ENCODE data around the gene GGT5. TPM values are rescaled to one million over a fixed set of nuclear protein-coding genes. Genes with fewer than 3 reads are reported as not detected.
A peak's percentile ranks its signal among the peaks of the same experiment; 100 is the strongest.

The GGT5 gene
- total RNA-seq, 1 donor from 2014 or later = 61.4 TPM

DNA sequence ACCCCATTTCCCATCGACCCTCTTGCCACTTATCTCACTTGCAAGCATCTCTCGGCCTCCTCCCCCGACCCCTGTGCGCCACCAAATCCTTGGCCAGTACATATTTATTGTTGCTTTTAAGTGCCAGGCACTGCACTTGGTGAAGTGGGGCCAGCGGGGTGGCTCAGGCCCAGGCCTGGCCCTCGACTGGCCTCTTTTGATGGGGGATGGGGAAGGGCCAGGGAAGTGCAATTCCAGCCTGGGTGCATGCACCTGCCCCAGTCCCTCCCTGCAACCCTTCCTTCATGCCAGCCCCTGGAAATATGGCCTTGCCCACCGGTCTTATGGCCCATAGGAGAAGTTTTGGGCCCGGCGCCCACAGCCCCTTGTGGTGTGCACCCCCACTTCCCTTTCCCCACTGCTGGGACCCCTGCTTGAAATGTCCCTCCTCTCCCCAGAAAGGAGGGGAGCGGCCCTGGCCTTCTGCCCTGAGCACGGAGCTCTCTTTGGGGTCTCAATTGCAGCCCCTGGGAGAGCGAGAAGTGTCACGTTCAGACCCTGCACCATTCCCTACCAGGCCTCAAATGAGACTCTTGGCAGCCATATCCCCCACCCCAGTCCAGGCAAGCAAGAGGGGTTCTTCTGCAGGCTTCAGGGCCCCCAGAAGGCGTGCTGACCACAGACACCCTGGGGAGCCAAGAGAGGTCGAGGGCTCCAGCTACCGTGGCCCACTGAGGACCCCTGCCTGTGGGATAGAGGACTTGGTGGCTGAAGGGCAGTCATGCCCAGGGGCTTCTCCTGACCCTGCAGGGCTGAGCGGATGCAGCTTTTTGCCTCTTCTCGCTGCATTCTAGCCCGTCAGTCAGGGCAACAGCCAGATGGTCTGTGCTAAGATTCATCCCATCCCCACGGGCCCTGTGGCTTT, 62.6 kb downstream of the GGT5 start:
- TF ChIP-seq, protein P1, sequence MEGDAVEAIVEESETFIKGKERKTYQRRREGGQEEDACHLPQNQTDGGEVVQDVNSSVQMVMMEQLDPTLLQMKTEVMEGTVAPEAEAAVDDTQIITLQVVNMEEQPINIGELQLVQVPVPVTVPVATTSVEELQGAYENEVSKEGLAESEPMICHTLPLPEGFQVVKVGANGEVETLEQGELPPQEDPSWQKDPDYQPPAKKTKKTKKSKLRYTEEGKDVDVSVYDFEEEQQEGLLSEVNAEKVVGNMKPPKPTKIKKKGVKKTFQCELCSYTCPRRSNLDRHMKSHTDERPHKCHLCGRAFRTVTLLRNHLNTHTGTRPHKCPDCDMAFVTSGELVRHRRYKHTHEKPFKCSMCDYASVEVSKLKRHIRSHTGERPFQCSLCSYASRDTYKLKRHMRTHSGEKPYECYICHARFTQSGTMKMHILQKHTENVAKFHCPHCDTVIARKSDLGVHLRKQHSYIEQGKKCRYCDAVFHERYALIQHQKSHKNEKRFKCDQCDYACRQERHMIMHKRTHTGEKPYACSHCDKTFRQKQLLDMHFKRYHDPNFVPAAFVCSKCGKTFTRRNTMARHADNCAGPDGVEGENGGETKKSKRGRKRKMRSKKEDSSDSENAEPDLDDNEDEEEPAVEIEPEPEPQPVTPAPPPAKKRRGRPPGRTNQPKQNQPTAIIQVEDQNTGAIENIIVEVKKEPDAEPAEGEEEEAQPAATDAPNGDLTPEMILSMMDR (IDR thresholded peaks at IDR 0.05) = no peak
- TF ChIP-seq POLR2A (IDR thresholded peaks at IDR 0.05) = no peak
- TF ChIP-seq POLR2AphosphoS5 (IDR thresholded peaks at IDR 0.05; ENCODE audit: insufficient read depth in 1 of 2, low read depth in 1 of 2) = no peak
- peaks cover 0 to 11% of the 10 kb centered on the region in 2 donors for H3K36me3 ChIP-seq
- intact Hi-C loops (cut with DNase I) = no loop called here
- H3K9me3 ChIP-seq = no peaks in the 10 kb centered on the region
- peak overlapping the region; percentile 67 for H3K27ac ChIP-seq
- no peaks in the 10 kb centered on the region for H3K27me3 ChIP-seq
- peaks cover 37% of the 10 kb centered on the region for H3K4me1 ChIP-seq
- DNase-seq (ENCODE audit: extremely low spot score in 2 of 2) = no peak
- peak overlapping the region; percentile 27 to 29 for H3K4me3 ChIP-seq

DNA sequence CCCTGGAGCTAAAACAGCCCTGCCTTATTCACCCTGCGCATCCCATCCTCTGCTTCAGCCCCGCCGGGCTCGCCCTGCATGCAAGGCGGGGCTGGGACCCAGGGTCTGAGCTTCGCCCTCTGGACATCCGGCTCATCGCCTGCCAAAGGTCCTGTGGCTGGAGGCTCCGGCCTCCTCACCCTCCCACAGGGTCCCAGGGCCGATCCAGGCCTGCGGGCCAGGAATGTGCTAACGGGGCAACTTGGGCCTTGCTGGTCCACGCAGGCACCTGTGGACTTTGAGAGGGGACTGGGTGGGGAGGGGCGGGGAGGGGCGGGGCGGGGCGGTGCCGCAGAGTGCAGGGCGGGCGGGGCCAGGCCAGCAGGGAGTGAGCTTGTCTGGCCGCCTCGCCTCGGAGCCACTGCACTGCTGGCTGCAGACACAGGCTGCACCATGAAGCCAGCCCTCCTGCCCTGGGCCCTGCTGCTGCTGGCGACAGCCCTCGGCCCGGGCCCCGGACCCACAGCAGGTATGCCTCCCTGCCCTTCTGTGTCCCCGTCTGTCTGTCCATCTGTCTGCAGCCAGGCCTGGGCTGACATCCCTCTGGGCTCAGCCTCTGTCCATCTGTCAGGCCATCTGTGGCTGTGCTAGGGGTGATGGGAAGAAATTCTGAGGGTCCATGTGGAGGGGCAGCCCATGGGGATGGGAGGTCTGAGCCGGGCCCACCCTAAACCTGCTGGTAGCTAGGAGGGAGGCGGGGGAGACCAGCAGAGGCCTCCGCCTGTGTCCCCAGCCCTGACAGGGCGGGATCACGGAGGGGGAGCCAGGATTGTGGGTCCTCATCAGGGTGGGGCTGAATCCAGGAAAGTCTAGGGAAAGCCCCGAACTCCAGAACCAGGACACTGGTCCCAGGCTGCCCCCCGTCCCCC, 63.5 kb downstream of the GGT5 start, which contains the start of gene SUSD2:
Gene SUSD2, plus strand, starts transcription at position 400 of the 908 bp plus-strand sequence. Its CDS starts 33 bp downstream, at position 433.
- Histone ChIP-seq H3K4me3 (peak within 1 kb of the TSS; percentile 27 to 29), H3K9me3 (no peaks in the 10 kb centered on the region), H3K36me3 (peaks cover 0 to 20% of the 10 kb centered on the region in 2 donors), H3K4me1 (peaks cover 37% of the 10 kb centered on the region), H3K27me3 (no peaks in the 10 kb centered on the region), H3K27ac (peak within 1 kb of the TSS; percentile 67)
- DNase-seq (ENCODE audit: extremely low spot score in 2 of 2) = no peak
- intact Hi-C loops (cut with DNase I) = no loop called here
- TF ChIP-seq, protein P1 (IDR thresholded peaks at IDR 0.05) = no peak
- no peak for TF ChIP-seq POLR2AphosphoS5 (IDR thresholded peaks at IDR 0.05; ENCODE audit: insufficient read depth in 1 of 2, low read depth in 1 of 2)
- no peak for TF ChIP-seq POLR2A (IDR thresholded peaks at IDR 0.05)

DNA sequence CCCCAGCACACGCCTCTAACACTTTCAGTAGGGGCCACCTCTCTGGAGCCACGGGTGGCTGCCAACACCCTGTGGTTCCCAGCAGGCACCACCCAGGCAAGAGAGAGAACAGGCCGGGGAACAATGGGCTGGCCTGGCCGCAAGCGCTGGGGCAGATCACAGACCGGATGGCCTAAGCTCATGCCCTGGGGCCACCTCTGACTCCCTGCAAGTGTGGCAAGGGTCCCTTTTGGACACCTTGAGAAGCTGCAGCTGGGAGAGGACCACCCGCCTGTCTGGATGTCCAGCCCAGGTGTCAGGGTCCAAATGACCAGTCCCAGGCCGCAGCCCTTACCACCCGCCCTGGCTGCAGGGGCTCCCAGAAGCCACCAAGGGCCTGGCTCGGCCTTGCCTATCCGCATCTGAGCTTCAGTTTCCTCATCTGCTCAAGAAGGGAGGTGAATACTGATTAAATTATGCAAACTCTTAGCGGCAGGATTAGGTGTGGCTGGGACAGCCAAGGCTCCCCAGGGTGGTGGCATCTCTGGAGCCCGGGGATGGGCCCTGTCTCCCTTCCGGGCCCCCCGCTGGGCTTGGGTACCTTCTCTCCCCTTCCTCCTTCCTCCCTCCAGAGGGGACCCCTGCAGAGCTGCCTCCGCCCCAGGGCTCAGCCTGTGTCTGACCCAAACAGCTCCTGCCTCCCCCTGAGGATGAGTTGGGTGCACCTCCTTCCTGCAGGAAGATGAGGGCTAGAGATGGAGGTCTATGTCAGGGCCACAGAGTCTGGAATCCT, 64.4 kb downstream of the GGT5 start:
- H3K36me3 ChIP-seq = peaks cover 0 to 25% of the 10 kb centered on the region in 2 donors
- H3K4me1 ChIP-seq = peaks cover 38% of the 10 kb centered on the region
- TF ChIP-seq POLR2AphosphoS5 (IDR thresholded peaks at IDR 0.05; ENCODE audit: insufficient read depth in 1 of 2, low read depth in 1 of 2) (no peak), POLR2A (IDR thresholded peaks at IDR 0.05) (no peak)
- TF ChIP-seq, protein P1 (IDR thresholded peaks at IDR 0.05) = no peak
- peak overlapping the region; percentile 67 for H3K27ac ChIP-seq
- H3K27me3 ChIP-seq = no peaks in the 10 kb centered on the region
- no peak overlapping the region for H3K4me3 ChIP-seq
- H3K9me3 ChIP-seq = no peaks in the 10 kb centered on the region
- intact Hi-C loops (cut with DNase I) = no loop called here
- no peak for DNase-seq (ENCODE audit: extremely low spot score in 2 of 2)

DNA sequence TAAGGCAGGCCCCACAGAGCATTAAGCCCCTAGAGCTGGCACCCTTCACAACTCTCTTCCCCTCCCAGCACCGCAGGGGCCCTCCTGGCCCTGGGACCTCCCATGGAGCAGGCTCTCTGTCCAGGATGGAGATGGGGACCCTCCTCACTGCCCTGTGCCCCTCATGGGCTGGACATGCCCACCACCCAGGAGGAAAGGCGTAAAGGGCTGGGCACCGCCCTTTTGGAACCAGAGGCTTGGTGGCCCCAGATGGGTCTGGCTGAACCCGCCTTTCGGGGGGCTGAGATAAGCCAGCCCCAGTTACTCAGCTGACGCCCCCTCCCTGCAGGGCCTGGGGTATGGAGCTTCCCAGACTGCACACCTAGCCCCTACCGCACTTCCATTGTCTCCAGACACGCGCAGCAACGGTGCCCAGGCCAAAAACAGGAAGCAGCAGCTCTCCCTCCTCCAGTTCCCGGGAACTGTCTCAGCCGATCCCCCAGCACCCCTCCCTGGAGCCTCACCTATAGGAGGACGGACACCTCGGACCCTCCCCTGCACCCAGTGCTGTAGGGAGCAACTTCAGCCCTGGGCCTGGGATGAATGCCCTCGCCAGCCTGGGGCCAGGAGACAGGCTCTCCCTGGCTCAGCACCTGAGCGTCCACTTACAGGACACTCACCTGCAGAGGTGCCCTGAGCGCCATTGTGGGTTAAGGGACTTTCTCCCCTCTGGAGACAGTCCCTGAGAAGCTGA, 65.2 kb downstream of the GGT5 start:
- intact Hi-C loops (cut with DNase I) = no loop called here
- H3K27ac ChIP-seq = no peak overlapping the region

More for the DNA sequence above, 65.2 kb downstream of the GGT5 start:
- peaks cover 0 to 25% of the 10 kb centered on the region in 2 donors for H3K36me3 ChIP-seq
- DNase-seq (ENCODE audit: extremely low spot score in 2 of 2) = no peak
- H3K4me3 ChIP-seq = no peak overlapping the region
- TF ChIP-seq POLR2A (IDR thresholded peaks at IDR 0.05) (no peak), POLR2AphosphoS5 (IDR thresholded peaks at IDR 0.05; ENCODE audit: insufficient read depth in 1 of 2, low read depth in 1 of 2) (no peak)
- TF ChIP-seq, protein P1 (IDR thresholded peaks at IDR 0.05) = no peak
- H3K9me3 ChIP-seq = no peaks in the 10 kb centered on the region
- peaks cover 46% of the 10 kb centered on the region for H3K4me1 ChIP-seq
- no peaks in the 10 kb centered on the region for H3K27me3 ChIP-seq

Measured in vagina (tissue), 2 donors.